OCI-M2 (cell line): ENCODE measurements around the gene RBM6.
"Not testable (repeated sequence)": the region's sequence is repeated elsewhere in the genome, so short reads cannot be mapped to it uniquely, and the experiment has no call there.

ENCODE experiments used
- DNase-seq: peaks from one replicate; lab custom pipeline; 2025; ENCODE audit not compliant: unreplicated experiment; lab: John Stamatoyannopoulos, UW

The RBM6 gene

GRCh38 chr3:49976942-49977341 is 37.0 kb downstream of the RBM6 start:
- DNase-seq: no peak

GRCh38 chr3:49984394-49984793 is 44.4 kb downstream of the RBM6 start:
- no peak for DNase-seq

- no peak for DNase-seq
Measured at GRCh38 chr3:49992326-49992725, 52.4 kb downstream of the RBM6 start.

- DNase-seq: no peak
Measured at GRCh38 chr3:49994476-49994875, 54.5 kb downstream of the RBM6 start.

- no peak for DNase-seq
Measured at GRCh38 chr3:49996016-49996415, 56.1 kb downstream of the RBM6 start.

GRCh38 chr3:49997862-49998261 is 57.9 kb downstream of the RBM6 start:
- DNase-seq: no peak

- DNase-seq: no peak
Measured at GRCh38 chr3:49998326-49998725, 58.4 kb downstream of the RBM6 start.

- DNase-seq: no peak
Measured at GRCh38 chr3:50001511-50001910, 61.6 kb downstream of the RBM6 start.

GRCh38 chr3:50003216-50003615 is 63.3 kb downstream of the RBM6 start:
- DNase-seq: no peak

GRCh38 chr3:50003824-50004223 is 63.9 kb downstream of the RBM6 start:
- DNase-seq: no peak

- no peak for DNase-seq
Measured at GRCh38 chr3:50008931-50009330, 69.0 kb downstream of the RBM6 start.

GRCh38 chr3:50010959-50011358 is 71.0 kb downstream of the RBM6 start:
- DNase-seq: no peak

GRCh38 chr3:50015918-50016317 is 76.0 kb downstream of the RBM6 start:
- no peak for DNase-seq

GRCh38 chr3:50028346-50028745 is 88.4 kb downstream of the RBM6 start:
- DNase-seq: no peak

GRCh38 chr3:50031201-50031600 is 91.3 kb downstream of the RBM6 start:
- not testable (repeated sequence) for DNase-seq

GRCh38 chr3:50044976-50045375 is 105.0 kb downstream of the RBM6 start:
- DNase-seq: no peak

- no peak for DNase-seq
Measured at GRCh38 chr3:50047426-50047825, 107.5 kb downstream of the RBM6 start.

- DNase-seq: no peak
Measured at GRCh38 chr3:50050361-50050760, 110.4 kb downstream of the RBM6 start.

- DNase-seq: no peak
Measured at GRCh38 chr3:50057756-50058155, 117.8 kb downstream of the RBM6 start.

GRCh38 chr3:50068134-50068533 is 128.2 kb downstream of the RBM6 start:
- DNase-seq: no peak

- no peak for DNase-seq
Measured at GRCh38 chr3:50078091-50078490, 138.1 kb downstream of the RBM6 start.

- no peak for DNase-seq
Measured at GRCh38 chr3:50078622-50079021, 138.7 kb downstream of the RBM6 start.

- DNase-seq: not testable (repeated sequence)
Measured at GRCh38 chr3:50084951-50085350, 145.0 kb downstream of the RBM6 start.
